DND-41 (cell line): ENCODE measurements around the gene RBM34.

ENCODE experiments used
- ATAC-seq: fragments of 200-7000 bp; cut with Tn5 transposase; 3 replicates; pipeline ENCODE4 v1.9.1; 2021; ENCODE audit warnings: low read depth; ENCODE audit not compliant: insufficient read depth
- DNase-seq: peaks from one replicate; pipeline ENCODE4 v3.0.0-alpha.2; 2020
- H2AFZ ChIP-seq: 2 replicates; pipeline ENCODE4 v1.6.0; 2012; ENCODE audit warnings: low read depth, low read length
- H3K27ac ChIP-seq: 2 replicates; pipeline ENCODE4 v1.5.1; 2012; ENCODE audit warnings: low read length, inconsistent platforms
- H3K27me3 ChIP-seq: fragments of 200-600 bp; sonication (generic); 2 replicates; pipeline ENCODE4 v1.6.0; 2012; ENCODE audit warnings: low read length, mild to moderate bottlenecking, inconsistent platforms; ENCODE audit not compliant: insufficient read depth, poor library complexity
- H3K36me3 ChIP-seq: 2 replicates; pipeline ENCODE4 v1.5.1; 2012; ENCODE audit warnings: low read length, inconsistent platforms; ENCODE audit not compliant: insufficient read depth
- H3K4me1 ChIP-seq: 2 replicates; pipeline ENCODE4 v1.5.1; 2012; ENCODE audit warnings: mild to moderate bottlenecking, low read length; ENCODE audit not compliant: insufficient read depth
- H3K4me2 ChIP-seq: 2 replicates; pipeline ENCODE4 v1.6.0; 2012; ENCODE audit warnings: mild to moderate bottlenecking, moderate library complexity, low read length, inconsistent platforms; ENCODE audit not compliant: insufficient read depth
- H3K4me3 ChIP-seq, 2 experiments: fragments of 200-600 bp in 1 of 2; shearing (Covaris generic) in 1 of 2; 2 replicates each; pipeline ENCODE4 v1.5.1; 2012 to 2016; ENCODE audit warnings: inconsistent platforms in 2 of 2, low read length in 2 of 2, mild to moderate bottlenecking in 2 of 2, low read depth in 1 of 2, moderate library complexity in 1 of 2
- H3K79me2 ChIP-seq: 2 replicates; pipeline ENCODE4 v1.6.0; 2012; ENCODE audit warnings: low read length, inconsistent platforms; ENCODE audit not compliant: insufficient read depth
- H3K9ac ChIP-seq: 2 replicates; pipeline ENCODE4 v1.6.0; 2012; ENCODE audit warnings: low read depth, mild to moderate bottlenecking, inconsistent platforms, low read length, moderate library complexity
- H3K9me3 ChIP-seq: 2 replicates; pipeline ENCODE4 v1.5.1; 2012; ENCODE audit warnings: low read length, moderate library complexity, mild to moderate bottlenecking, inconsistent platforms; ENCODE audit not compliant: insufficient read depth, severe bottlenecking
- H4K20me1 ChIP-seq: 2 replicates; pipeline ENCODE4 v1.6.0; 2012; ENCODE audit warnings: low read length; ENCODE audit not compliant: insufficient read depth
- EZH2 ChIP-seq: IDR thresholded peaks from 3 replicates; pipeline ENCODE4 v1.6.1; 2012; ENCODE audit warnings: borderline replicate concordance, low read depth, mild to moderate bottlenecking, moderate library complexity, low read length, inconsistent platforms; ENCODE audit not compliant: severe bottlenecking
- TF ChIP-seq, protein P1 (sequence below): IDR thresholded peaks from 2 replicates; pipeline ENCODE4 v1.5.1; 2012; ENCODE audit warnings: borderline replicate concordance, low read length, moderate library complexity, mild to moderate bottlenecking; ENCODE audit not compliant: poor library complexity, severe bottlenecking; ENCODE audit errors: extremely low read depth

RBM34 gene

DNA sequence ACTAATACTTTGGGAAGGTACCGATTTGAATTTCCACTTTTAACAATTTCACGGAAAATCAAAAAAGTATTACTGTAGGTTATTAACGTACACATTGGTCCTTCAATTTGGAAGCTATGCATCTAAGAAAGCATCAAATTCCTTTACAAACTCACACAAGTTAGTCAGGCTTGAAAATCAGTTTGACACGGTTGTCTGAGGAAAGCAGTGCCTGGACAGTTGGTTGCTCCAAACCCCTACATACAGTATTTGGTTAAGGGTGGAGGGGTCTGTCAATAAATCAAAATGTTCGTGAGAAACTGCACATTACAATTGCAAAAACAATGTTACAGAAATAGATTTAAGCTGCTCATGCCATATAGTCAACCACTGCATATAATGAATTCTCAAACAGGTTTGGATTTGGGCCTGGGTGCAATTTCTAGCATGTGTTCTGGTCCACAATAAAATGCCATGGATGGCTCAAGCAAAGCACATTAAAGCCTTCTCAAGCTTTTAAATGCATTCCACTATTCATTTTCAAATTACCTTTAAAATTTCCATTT is 19.9 kb upstream of the RBM34 start:
- Histone ChIP-seq H3K27me3 (no peaks in the 10 kb centered on the region), H3K4me3 (no peak overlapping the region), H3K27ac (no peak overlapping the region), H3K79me2 (peaks cover 15% of the 10 kb centered on the region), H3K9me3 (no peaks in the 10 kb centered on the region), H3K9ac (no peak overlapping the region), H3K36me3 (peaks cover 81% of the 10 kb centered on the region), H3K4me2 (no peak overlapping the region), H2AFZ (no peak overlapping the region), H4K20me1 (no peaks in the 10 kb centered on the region), H3K4me1 (no peaks in the 10 kb centered on the region)
- ATAC-seq (no peak), DNase-seq (no peak)
- no peak for TF ChIP-seq EZH2
- TF ChIP-seq, protein P1, sequence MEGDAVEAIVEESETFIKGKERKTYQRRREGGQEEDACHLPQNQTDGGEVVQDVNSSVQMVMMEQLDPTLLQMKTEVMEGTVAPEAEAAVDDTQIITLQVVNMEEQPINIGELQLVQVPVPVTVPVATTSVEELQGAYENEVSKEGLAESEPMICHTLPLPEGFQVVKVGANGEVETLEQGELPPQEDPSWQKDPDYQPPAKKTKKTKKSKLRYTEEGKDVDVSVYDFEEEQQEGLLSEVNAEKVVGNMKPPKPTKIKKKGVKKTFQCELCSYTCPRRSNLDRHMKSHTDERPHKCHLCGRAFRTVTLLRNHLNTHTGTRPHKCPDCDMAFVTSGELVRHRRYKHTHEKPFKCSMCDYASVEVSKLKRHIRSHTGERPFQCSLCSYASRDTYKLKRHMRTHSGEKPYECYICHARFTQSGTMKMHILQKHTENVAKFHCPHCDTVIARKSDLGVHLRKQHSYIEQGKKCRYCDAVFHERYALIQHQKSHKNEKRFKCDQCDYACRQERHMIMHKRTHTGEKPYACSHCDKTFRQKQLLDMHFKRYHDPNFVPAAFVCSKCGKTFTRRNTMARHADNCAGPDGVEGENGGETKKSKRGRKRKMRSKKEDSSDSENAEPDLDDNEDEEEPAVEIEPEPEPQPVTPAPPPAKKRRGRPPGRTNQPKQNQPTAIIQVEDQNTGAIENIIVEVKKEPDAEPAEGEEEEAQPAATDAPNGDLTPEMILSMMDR = no peak

DNA sequence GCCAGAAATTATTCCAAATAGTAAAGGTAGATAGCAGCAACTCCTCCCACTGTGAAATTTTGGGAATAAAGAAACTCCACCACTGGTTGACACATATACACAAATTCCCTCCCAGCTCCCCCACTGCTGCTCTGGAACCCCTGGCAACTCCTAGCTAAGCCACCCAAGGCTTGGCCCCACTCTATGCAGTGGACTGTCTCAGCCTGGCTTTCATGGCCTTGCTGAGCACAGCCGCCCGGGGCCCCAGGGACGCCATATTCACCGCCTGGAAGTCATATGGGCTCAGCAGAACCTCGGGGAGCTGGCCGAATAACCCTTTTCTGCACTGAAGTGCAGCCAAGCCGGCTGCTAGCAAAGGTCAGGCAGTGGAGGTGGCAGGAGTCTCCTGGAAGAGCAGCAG is 15.4 kb upstream of the RBM34 start:
- Histone ChIP-seq H3K4me2 (no peak overlapping the region), H3K79me2 (peaks cover 9% of the 10 kb centered on the region; the same call in 1 of the 2 replicates), H3K9ac (no peak overlapping the region), H3K4me3 (no peak overlapping the region), H3K9me3 (no peaks in the 10 kb centered on the region), H3K27ac (no peak overlapping the region), H2AFZ (no peak overlapping the region), H3K27me3 (no peaks in the 10 kb centered on the region), H3K36me3 (peaks cover 88% of the 10 kb centered on the region), H4K20me1 (no peaks in the 10 kb centered on the region), H3K4me1 (no peaks in the 10 kb centered on the region)
- TF ChIP-seq, protein P1 = no peak
- TF ChIP-seq EZH2 = no peak
- no peak for DNase-seq
- ATAC-seq = no peak

DNA sequence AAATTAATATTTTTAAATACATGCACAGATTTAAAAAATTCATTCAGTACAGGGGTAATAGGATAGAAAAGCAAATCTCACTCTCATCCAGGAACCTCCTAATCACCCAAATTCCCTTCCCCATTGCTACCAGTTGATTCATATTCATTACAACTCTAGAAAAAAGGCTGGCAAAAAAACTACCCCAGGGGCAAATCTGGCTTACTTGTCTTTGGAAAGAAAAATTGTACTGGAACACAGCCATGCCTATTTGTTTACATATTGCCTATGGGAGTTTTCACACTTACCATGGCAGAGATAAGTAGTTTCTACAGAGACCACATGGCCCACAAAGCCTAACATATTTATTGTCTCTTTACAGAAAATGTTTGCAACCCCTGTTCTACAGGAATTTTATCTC is 8.9 kb upstream of the RBM34 start:
- Histone ChIP-seq H4K20me1 (no peaks in the 10 kb centered on the region), H3K4me2 (no peak overlapping the region), H3K27me3 (no peaks in the 10 kb centered on the region), H3K27ac (no peak overlapping the region), H3K4me3 (no peak overlapping the region), H3K9me3 (no peaks in the 10 kb centered on the region), H2AFZ (no peak overlapping the region), H3K9ac (no peak overlapping the region), H3K36me3 (peaks cover 73% of the 10 kb centered on the region), H3K79me2 (no peaks in the 10 kb centered on the region), H3K4me1 (no peaks in the 10 kb centered on the region)
- TF ChIP-seq, protein P1 = no peak
- no peak for TF ChIP-seq EZH2
- ATAC-seq (no peak), DNase-seq (no peak)

DNA sequence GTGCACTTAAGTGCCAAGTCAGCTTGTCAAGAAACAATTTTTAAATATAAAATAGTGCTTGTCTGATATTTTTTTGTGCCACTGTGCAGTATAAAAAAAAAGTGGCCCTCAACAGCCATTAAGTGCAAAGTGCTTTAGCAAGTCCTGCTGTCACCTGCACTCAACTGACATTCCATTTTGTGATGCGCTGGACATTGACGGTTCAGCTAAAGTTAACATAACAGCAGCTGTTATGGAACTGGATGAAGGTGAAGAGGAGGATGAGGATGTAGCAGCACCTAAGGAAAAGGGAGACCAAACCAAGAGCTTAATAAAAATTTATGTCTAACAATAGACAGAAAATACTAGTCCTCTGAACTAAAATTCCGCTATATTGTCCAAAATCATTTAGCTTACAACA is 7.3 kb upstream of the RBM34 start:
- no peak for ATAC-seq
- TF ChIP-seq, protein P1 = no peak
- TF ChIP-seq EZH2 = no peak

More for the DNA sequence above, 7.3 kb upstream of the RBM34 start:
- no peak overlapping the region for H3K4me2 ChIP-seq
- H2AFZ ChIP-seq = no peak overlapping the region
- no peaks in the 10 kb centered on the region for H3K27me3 ChIP-seq
- no peak overlapping the region for H3K27ac ChIP-seq
- peaks cover 59% of the 10 kb centered on the region for H3K36me3 ChIP-seq
- no peak overlapping the region for H3K9ac ChIP-seq
- no peaks in the 10 kb centered on the region for H3K9me3 ChIP-seq
- H4K20me1 ChIP-seq = no peaks in the 10 kb centered on the region
- DNase-seq = no peak
- no peaks in the 10 kb centered on the region for H3K79me2 ChIP-seq
- no peak overlapping the region for H3K4me3 ChIP-seq
- no peaks in the 10 kb centered on the region for H3K4me1 ChIP-seq
